Osteocyte (in vitro differentiated cells): ENCODE data around the gene GULP1. TPM values are rescaled to one million over a fixed set of nuclear protein-coding genes. Genes with fewer than 3 reads are reported as not detected.

Source experiments
- DNase-seq: peaks from one replicate; pipeline ENCODE4 v3.0.0; 2021; ENCODE audit warnings: mixed read lengths; ENCODE audit not compliant: unreplicated experiment; ENCODE audit errors: extremely low spot score
- H3K27ac Mint-ChIP-seq: one replicate; pipeline ENCODE4 v1.8.0; 2021; ENCODE audit warnings: mild to moderate bottlenecking, mixed read lengths; ENCODE audit not compliant: unreplicated experiment
- H3K27me3 Mint-ChIP-seq: one replicate; pipeline ENCODE4 v1.8.0; 2021; ENCODE audit warnings: mixed read lengths; ENCODE audit not compliant: unreplicated experiment
- H3K36me3 Mint-ChIP-seq: one replicate; pipeline ENCODE4 v1.8.0; 2021; ENCODE audit warnings: mixed read lengths; ENCODE audit not compliant: unreplicated experiment
- H3K4me1 Mint-ChIP-seq: one replicate; pipeline ENCODE4 v1.8.0; 2021; ENCODE audit warnings: mixed read lengths; ENCODE audit not compliant: unreplicated experiment
- H3K4me3 Mint-ChIP-seq: one replicate; pipeline ENCODE4 v1.8.0; 2021; ENCODE audit warnings: mild to moderate bottlenecking, moderate library complexity, mixed read lengths; ENCODE audit not compliant: unreplicated experiment
- H3K9me3 Mint-ChIP-seq: one replicate; pipeline ENCODE4 v1.8.0; 2021; ENCODE audit warnings: mixed read lengths; ENCODE audit not compliant: unreplicated experiment
- CTCF ChIP-seq: fragments of 200-600 bp; sonication (generic); IDR thresholded peaks from 2 replicates; pipeline ENCODE4 v1.5.0; 2021; ENCODE audit warnings: antibody characterized with exemption, mild to moderate bottlenecking, moderate library complexity
- total RNA-seq: library from RNA; stranded (reverse); gene quantifications from 2 replicates; pipeline ENCODE4 v1.2.1, GENCODE V29; 2021

Gene GULP1
- total RNA-seq, 1 donor from 2014 or later = 36.7 TPM

GRCh38 chr2:188523919-188524318, 232.2 kb downstream of the GULP1 start:
- DNase-seq = no peak
- Mint-ChIP-seq H3K9me3 (no peaks in the 10 kb centered on the region), H3K27me3 (no peaks in the 10 kb centered on the region), H3K36me3 (peaks cover 6% of the 10 kb centered on the region), H3K27ac (no peak overlapping the region), H3K4me1 (peaks cover 38% of the 10 kb centered on the region), H3K4me3 (no peak overlapping the region)
- no peak for TF ChIP-seq CTCF

GRCh38 chr2:188524519-188525113, 232.9 kb downstream of the GULP1 start:
- no peak overlapping the region for H3K27ac Mint-ChIP-seq
- peaks cover 3% of the 10 kb centered on the region for H3K9me3 Mint-ChIP-seq
- no peak overlapping the region for H3K4me3 Mint-ChIP-seq
- H3K36me3 Mint-ChIP-seq = peaks cover 10% of the 10 kb centered on the region
- peaks cover 32% of the 10 kb centered on the region for H3K4me1 Mint-ChIP-seq
- H3K27me3 Mint-ChIP-seq = no peaks in the 10 kb centered on the region
- TF ChIP-seq CTCF = peak; percentile 84
- DNase-seq = no peak

- Mint-ChIP-seq H3K27me3 (no peaks in the 10 kb centered on the region), H3K9me3 (peaks cover 3% of the 10 kb centered on the region), H3K36me3 (peaks cover 8% of the 10 kb centered on the region), H3K4me1 (peaks cover 27% of the 10 kb centered on the region), H3K4me3 (no peak overlapping the region), H3K27ac (peak overlapping the region; percentile 68)
- no peak for DNase-seq
- TF ChIP-seq CTCF = no peak
Observed at GRCh38 chr2:188526701-188527100, 235.0 kb downstream of the GULP1 start.

DNA sequence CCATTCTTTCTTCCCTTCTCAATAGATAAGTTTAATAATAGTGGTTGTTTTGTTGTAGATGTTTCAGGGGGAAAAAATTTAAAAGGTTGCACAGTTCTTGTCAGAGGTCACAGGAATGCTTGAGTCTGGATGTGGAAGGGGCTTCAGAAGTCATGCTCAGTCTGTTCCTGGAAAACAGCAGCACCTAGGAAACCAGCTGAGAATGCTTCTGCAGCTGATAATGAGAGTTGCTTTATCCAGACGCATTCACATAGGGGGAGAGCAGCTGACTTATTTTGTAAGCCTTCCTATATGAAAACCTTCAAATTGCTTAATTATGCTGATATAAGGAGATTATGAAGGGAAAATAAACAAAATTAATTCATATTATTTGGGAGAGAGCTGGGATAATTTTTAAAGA, 235.5 kb downstream of the GULP1 start:
- Mint-ChIP-seq H3K9me3 (peaks cover 3% of the 10 kb centered on the region), H3K4me3 (no peak overlapping the region), H3K36me3 (peaks cover 8% of the 10 kb centered on the region), H3K27me3 (no peaks in the 10 kb centered on the region), H3K27ac (peak overlapping the region; percentile 68), H3K4me1 (peaks cover 27% of the 10 kb centered on the region)
- TF ChIP-seq CTCF = no peak
- DNase-seq = no peak

GRCh38 chr2:188527581-188527993, 235.9 kb downstream of the GULP1 start:
- H3K27ac Mint-ChIP-seq = peak overlapping the region; percentile 53
- DNase-seq = no peak
- peaks cover 27% of the 10 kb centered on the region for H3K4me1 Mint-ChIP-seq
- H3K27me3 Mint-ChIP-seq = no peaks in the 10 kb centered on the region
- TF ChIP-seq CTCF = no peak
- peaks cover 8% of the 10 kb centered on the region for H3K36me3 Mint-ChIP-seq
- H3K4me3 Mint-ChIP-seq = no peak overlapping the region
- peaks cover 3% of the 10 kb centered on the region for H3K9me3 Mint-ChIP-seq
